H9 (cell line): Measurements from ENCODE around the gene CRISP3. TPM values are rescaled to one million over a fixed set of nuclear protein-coding genes. Genes with fewer than 3 reads are reported as not detected.

Source experiments
- DNase-seq: peaks from one replicate; pipeline ENCODE4 v3.0.0-alpha.2; 2017
- H2AFZ ChIP-seq: one replicate; pipeline ENCODE4 v1.6.1; 2013; ENCODE audit warnings: mild to moderate bottlenecking, low read length, control low read depth, moderate library complexity
- H2AK5ac ChIP-seq: 2 replicates; pipeline ENCODE4 v1.6.1; 2013; ENCODE audit warnings: low read length, control low read depth, mixed read lengths; ENCODE audit not compliant: insufficient read length
- H2BK120ac ChIP-seq: one replicate; pipeline ENCODE4 v1.6.1; 2013; ENCODE audit warnings: low read depth, mild to moderate bottlenecking, low read length, control low read depth, inconsistent platforms; ENCODE audit not compliant: poor library complexity, severe bottlenecking
- H2BK12ac ChIP-seq: 2 replicates; pipeline ENCODE4 v1.6.1; 2013; ENCODE audit warnings: low read length, control low read depth, mixed read lengths, low read depth; ENCODE audit not compliant: insufficient read length
- H2BK15ac ChIP-seq: 2 replicates; pipeline ENCODE4 v1.6.1; 2013; ENCODE audit warnings: low read depth, low read length, control low read depth
- H2BK20ac ChIP-seq: one replicate; pipeline ENCODE4 v1.6.1; 2013; ENCODE audit warnings: low read depth, mild to moderate bottlenecking, low read length, control low read depth, inconsistent platforms; ENCODE audit not compliant: poor library complexity, severe bottlenecking
- H2BK5ac ChIP-seq: 2 replicates; pipeline ENCODE4 v1.6.1; 2013; ENCODE audit warnings: low read length, control low read depth, mixed read lengths; ENCODE audit not compliant: insufficient read length
- H3K14ac ChIP-seq: 2 replicates; pipeline ENCODE4 v1.6.1; 2013; ENCODE audit warnings: low read length, control low read depth; ENCODE audit not compliant: insufficient read depth
- H3K18ac ChIP-seq: 2 replicates; pipeline ENCODE4 v1.6.1; 2013; ENCODE audit warnings: low read depth, mild to moderate bottlenecking, mixed read lengths, low read length, control low read depth; ENCODE audit not compliant: insufficient read length
- H3K23ac ChIP-seq: 2 replicates; pipeline ENCODE4 v1.6.1; 2013; ENCODE audit warnings: low read length, control low read depth, mixed read lengths, low read depth; ENCODE audit not compliant: insufficient read length
- H3K23me2 ChIP-seq: 2 replicates; pipeline ENCODE4 v1.6.1; 2013; ENCODE audit warnings: low read depth, mild to moderate bottlenecking, mixed read lengths, low read length, control low read depth; ENCODE audit not compliant: insufficient read length, poor library complexity, severe bottlenecking
- H3K27ac ChIP-seq: 2 replicates; pipeline ENCODE4 v1.5.1; 2013; ENCODE audit warnings: low read length, control low read depth, mixed read lengths, low read depth; ENCODE audit not compliant: insufficient read length
- H3K27me3 ChIP-seq: 2 replicates; pipeline ENCODE4 v1.6.1; 2013; ENCODE audit warnings: low read length, control low read depth, inconsistent platforms; ENCODE audit not compliant: insufficient read depth
- H3K4ac ChIP-seq: 2 replicates; pipeline ENCODE4 v1.6.1; 2013; ENCODE audit warnings: low read depth, mild to moderate bottlenecking, control low read depth, inconsistent platforms, low read length, moderate library complexity
- H3K4me1 ChIP-seq: 2 replicates; pipeline ENCODE4 v1.6.1; 2013; ENCODE audit warnings: low read length, control low read depth, inconsistent platforms; ENCODE audit not compliant: insufficient read depth
- H3K4me2 ChIP-seq: 2 replicates; pipeline ENCODE4 v1.6.1; 2013; ENCODE audit warnings: low read length, control low read depth, mixed read lengths; ENCODE audit not compliant: insufficient read length, insufficient read depth
- H3K56ac ChIP-seq: 2 replicates; pipeline ENCODE4 v1.6.1; 2013; ENCODE audit warnings: low read depth, mild to moderate bottlenecking, mixed read lengths, low read length, control low read depth; ENCODE audit not compliant: insufficient read length
- H3K79me1 ChIP-seq: 2 replicates; pipeline ENCODE4 v1.6.1; 2013; ENCODE audit warnings: low read depth, mild to moderate bottlenecking, moderate library complexity, low read length, control low read depth, inconsistent platforms; ENCODE audit not compliant: insufficient read depth, poor library complexity, severe bottlenecking
- H3K79me2 ChIP-seq: 2 replicates; pipeline ENCODE4 v1.6.1; 2013; ENCODE audit warnings: low read length, control low read depth, inconsistent platforms; ENCODE audit not compliant: insufficient read depth
- H3K9ac ChIP-seq: 2 replicates; pipeline ENCODE4 v1.6.1; 2013; ENCODE audit warnings: low read length, control low read depth, mixed read lengths; ENCODE audit not compliant: insufficient read length; ENCODE audit errors: extremely low read depth
- H3K9me3 ChIP-seq: one replicate; pipeline ENCODE4 v1.6.1; 2013; ENCODE audit warnings: low read depth, low read length, inconsistent platforms; ENCODE audit not compliant: control insufficient read depth
- H3T11ph ChIP-seq: one replicate; pipeline ENCODE4 v1.6.1; 2013; ENCODE audit warnings: mild to moderate bottlenecking, low read length, control low read depth, inconsistent platforms
- H4K20me1 ChIP-seq: one replicate; pipeline ENCODE4 v1.6.1; 2013; ENCODE audit not compliant: control insufficient read depth, insufficient read length, insufficient read depth
- H4K5ac ChIP-seq: 2 replicates; pipeline ENCODE4 v1.6.1; 2013; ENCODE audit warnings: low read depth, mild to moderate bottlenecking, mixed read lengths, low read length, control low read depth; ENCODE audit not compliant: insufficient read length
- H4K8ac ChIP-seq: replicated peaks from 2 replicates; pipeline ENCODE4 v1.6.1; 2013; ENCODE audit warnings: low read length, control low read depth, mixed read lengths, low read depth; ENCODE audit not compliant: insufficient read length
- H4K91ac ChIP-seq: 2 replicates; pipeline ENCODE4 v1.6.1; 2013; ENCODE audit warnings: low read depth, mild to moderate bottlenecking, moderate library complexity, mixed read lengths, low read length, control low read depth; ENCODE audit not compliant: insufficient read length
- H3K27ac Mint-ChIP-seq, 3 experiments: 2 replicates in 2 of 3; 3 replicates in 1 of 3; pipeline ENCODE4 v1.8.0; 2020 to 2021; ENCODE audit warnings: mixed read lengths in 3 of 3, mild to moderate bottlenecking in 1 of 3, moderate library complexity in 1 of 3
- H3K27me3 Mint-ChIP-seq: 2 replicates; pipeline ENCODE4 v1.8.0; 2021; ENCODE audit warnings: low read depth, mild to moderate bottlenecking, moderate library complexity, mixed read lengths
- H3K36me3 Mint-ChIP-seq, 3 experiments: 2 replicates in 2 of 3; 3 replicates in 1 of 3; pipeline ENCODE4 v1.8.0; 2020 to 2021; ENCODE audit warnings: low read depth in 3 of 3, mixed read lengths in 3 of 3; ENCODE audit not compliant: insufficient read depth in 1 of 3
- H3K4me1 Mint-ChIP-seq, 2 experiments: 2 replicates each; pipeline ENCODE4 v1.8.0; 2020; ENCODE audit warnings: mixed read lengths in 2 of 2
- H3K4me3 Mint-ChIP-seq, 2 experiments: 2 replicates in 1 of 2; 3 replicates in 1 of 2; pipeline ENCODE4 v1.8.0; 2020 to 2021; ENCODE audit warnings: mild to moderate bottlenecking in 2 of 2, mixed read lengths in 2 of 2, moderate library complexity in 1 of 2
- H3K9me3 Mint-ChIP-seq, 2 experiments: 2 replicates in 1 of 2; 3 replicates in 1 of 2; pipeline ENCODE4 v1.8.0; 2020; ENCODE audit warnings: mild to moderate bottlenecking in 2 of 2, mixed read lengths in 2 of 2, moderate library complexity in 1 of 2
- WGBS: extraction: QIAGEN DNeasy Blood & Tissue Kit; methylation state at CpG from one replicate; pipeline ENCODE4 v1.1.7; 2013; ENCODE audit warnings: missing lambda C conversion rate, low lambda C conversion rate, mixed read lengths; ENCODE audit not compliant: insufficient read length; ENCODE audit errors: extremely low coverage; 5-methylcytosine and 5-hydroxymethylcytosine counted together
- total RNA-seq: library from RNA; stranded (reverse); gene quantifications from 2 replicates; pipeline ENCODE4 v1.2.1, GENCODE V29; 2021
- TF ChIP-seq, protein P1 (sequence below): fragments of 200-600 bp; sonication (generic); conservative IDR thresholded peaks from 3 replicates; pipeline ENCODE4 v1.8.0; 2021; ENCODE audit warnings: antibody characterized with exemption, mild to moderate bottlenecking

The CRISP3 gene
- total RNA-seq, 1 experiment from 2014 or later: not detected

DNA sequence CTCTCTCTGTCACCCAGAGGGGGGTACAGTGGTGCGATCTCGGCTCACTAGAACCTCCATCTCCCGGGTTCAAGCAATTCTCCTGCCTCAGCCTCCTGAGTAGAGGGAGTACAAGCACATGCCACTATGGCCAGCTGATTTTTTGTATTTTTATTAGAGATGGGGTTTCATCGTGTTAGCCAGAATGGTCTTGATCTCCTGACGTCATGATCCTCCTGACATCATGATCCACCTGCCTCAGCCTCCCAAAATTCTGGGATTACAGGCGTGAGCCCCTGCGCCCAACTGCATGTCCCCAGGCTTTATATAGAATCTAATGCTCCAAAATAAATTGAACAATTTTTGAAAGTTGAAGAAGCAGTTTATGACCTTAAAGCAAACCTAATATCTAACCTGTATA, 23.8 kb downstream of the CRISP3 start:
- Histone ChIP-seq H3K4ac (no peak overlapping the region), H4K91ac (no peak overlapping the region), H4K8ac (no peak overlapping the region), H3K18ac (no peak overlapping the region), H2BK20ac (no peak overlapping the region), H3K9me3 (no peaks in the 10 kb centered on the region), H3K23ac (no peak overlapping the region), H2BK5ac (no peak overlapping the region), H3K4me2 (no peak overlapping the region), H3K23me2 (no peaks in the 10 kb centered on the region), H2BK12ac (no peak overlapping the region), H3K4me1 (no peaks in the 10 kb centered on the region), H2BK120ac (no peak overlapping the region), H3K79me2 (no peaks in the 10 kb centered on the region), H3K27ac (no peak overlapping the region), H4K5ac (no peak overlapping the region), H2BK15ac (no peak overlapping the region), H3T11ph (no peak overlapping the region), H3K79me1 (no peaks in the 10 kb centered on the region), H4K20me1 (no peaks in the 10 kb centered on the region), H3K27me3 (no peaks in the 10 kb centered on the region), H3K14ac (no peak overlapping the region), H3K56ac (no peak overlapping the region), H2AK5ac (no peak overlapping the region), H2AFZ (no peak overlapping the region), H3K9ac (no peak overlapping the region)
- TF ChIP-seq, protein P1, sequence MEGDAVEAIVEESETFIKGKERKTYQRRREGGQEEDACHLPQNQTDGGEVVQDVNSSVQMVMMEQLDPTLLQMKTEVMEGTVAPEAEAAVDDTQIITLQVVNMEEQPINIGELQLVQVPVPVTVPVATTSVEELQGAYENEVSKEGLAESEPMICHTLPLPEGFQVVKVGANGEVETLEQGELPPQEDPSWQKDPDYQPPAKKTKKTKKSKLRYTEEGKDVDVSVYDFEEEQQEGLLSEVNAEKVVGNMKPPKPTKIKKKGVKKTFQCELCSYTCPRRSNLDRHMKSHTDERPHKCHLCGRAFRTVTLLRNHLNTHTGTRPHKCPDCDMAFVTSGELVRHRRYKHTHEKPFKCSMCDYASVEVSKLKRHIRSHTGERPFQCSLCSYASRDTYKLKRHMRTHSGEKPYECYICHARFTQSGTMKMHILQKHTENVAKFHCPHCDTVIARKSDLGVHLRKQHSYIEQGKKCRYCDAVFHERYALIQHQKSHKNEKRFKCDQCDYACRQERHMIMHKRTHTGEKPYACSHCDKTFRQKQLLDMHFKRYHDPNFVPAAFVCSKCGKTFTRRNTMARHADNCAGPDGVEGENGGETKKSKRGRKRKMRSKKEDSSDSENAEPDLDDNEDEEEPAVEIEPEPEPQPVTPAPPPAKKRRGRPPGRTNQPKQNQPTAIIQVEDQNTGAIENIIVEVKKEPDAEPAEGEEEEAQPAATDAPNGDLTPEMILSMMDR: no peak
- DNase-seq: no peak
- H3K9me3 Mint-ChIP-seq: peaks cover 28 to 36% of the 10 kb centered on the region in 2 experiments; a peak in 4 of 5 replicates
- peaks cover 0 to 14% (median 2%) of the 10 kb centered on the region in 3 experiments; a peak in 2 of 7 replicates for H3K36me3 Mint-ChIP-seq
- H3K4me3 Mint-ChIP-seq: no peak overlapping the region
- no peaks in the 10 kb centered on the region for H3K4me1 Mint-ChIP-seq
- H3K27me3 Mint-ChIP-seq: no peaks in the 10 kb centered on the region
- H3K27ac Mint-ChIP-seq: no peak overlapping the region
- no CpG with 5 or more reads among the region's 7 CpGs for WGBS
